Measurements from ENCODE around the gene DPF3. TPM values are rescaled to one million over a fixed set of nuclear protein-coding genes. Genes with fewer than 3 reads are reported as not detected.

DPF3 gene
- total RNA-seq, 4 donors from 2014 or later: under 0.01 to 2.7 (median 0.61) TPM; not detected in 1

GRCh38 chr14:72826039-72826438, 67.9 kb downstream of the DPF3 start:
- TF ChIP-seq CTCF (IDR thresholded peaks at IDR 0.05): no peak
- TF ChIP-seq POLR2A (IDR thresholded peaks at IDR 0.05): no peak
- Histone ChIP-seq H3K4me3 (no peak overlapping the region), H3K36me3 (no peaks in the 10 kb centered on the region), H3K4me1 (no peaks in the 10 kb centered on the region), H3K27me3 (no peaks in the 10 kb centered on the region), H3K9me3 (no peaks in the 10 kb centered on the region), H3K27ac (no peak overlapping the region)
- 76 to 85% methylated on average over 4 of the region's 4 CpGs for WGBS, 2 donors
- DNase-seq: no peak
- intact Hi-C loops (cut with DNase I): no loop called here

GRCh38 chr14:72825486-72825885, 68.4 kb downstream of the DPF3 start:
- 94 to 100% methylated on average over 2 of the region's 2 CpGs for WGBS, 2 donors
- no peak for TF ChIP-seq POLR2A (IDR thresholded peaks at IDR 0.05)
- TF ChIP-seq CTCF (IDR thresholded peaks at IDR 0.05): no peak
- H3K36me3 ChIP-seq: no peaks in the 10 kb centered on the region
- no peaks in the 10 kb centered on the region for H3K4me1 ChIP-seq
- intact Hi-C loops (cut with DNase I): no loop called here
- H3K4me3 ChIP-seq: no peak overlapping the region
- H3K9me3 ChIP-seq: no peaks in the 10 kb centered on the region
- no peak overlapping the region for H3K27ac ChIP-seq
- no peaks in the 10 kb centered on the region for H3K27me3 ChIP-seq
- no peak for DNase-seq

- no peak overlapping the region for H3K27ac ChIP-seq
- no peak overlapping the region for H3K4me3 ChIP-seq
- no peaks in the 10 kb centered on the region for H3K27me3 ChIP-seq
- no peaks in the 10 kb centered on the region for H3K4me1 ChIP-seq
- 45 to 72% methylated on average over 2 of the region's 2 CpGs for WGBS, 2 donors
- no peaks in the 10 kb centered on the region for H3K36me3 ChIP-seq
- intact Hi-C loops (cut with DNase I): no loop called here
- no peak for TF ChIP-seq CTCF (IDR thresholded peaks at IDR 0.05)
- no peak for DNase-seq
- H3K9me3 ChIP-seq: peaks cover 0 to 7% (median 0%) of the 10 kb centered on the region in 3 donors
Measured at GRCh38 chr14:72824051-72824450, 69.8 kb downstream of the DPF3 start.

GRCh38 chr14:72822946-72823611, 70.8 kb downstream of the DPF3 start:
- H3K4me1 ChIP-seq: no peaks in the 10 kb centered on the region
- no peak for DNase-seq
- WGBS, 2 donors: 87 to 93% methylated on average over 14 of the region's 14 CpGs
- peaks cover 0 to 10% (median 0%) of the 10 kb centered on the region in 3 donors for H3K9me3 ChIP-seq
- no peaks in the 10 kb centered on the region for H3K36me3 ChIP-seq
- TF ChIP-seq CTCF (IDR thresholded peaks at IDR 0.05): no peak
- no peak for TF ChIP-seq POLR2A (IDR thresholded peaks at IDR 0.05)
- intact Hi-C loops (cut with DNase I): no loop called here
- no peak overlapping the region for H3K4me3 ChIP-seq
- H3K27me3 ChIP-seq: no peaks in the 10 kb centered on the region
- no peak overlapping the region for H3K27ac ChIP-seq

- WGBS, 2 donors: 58 to 84% methylated on average over 3 of the region's 3 CpGs
- H3K36me3 ChIP-seq: no peaks in the 10 kb centered on the region
- DNase-seq: no peak
- intact Hi-C loops (cut with DNase I): no loop called here
- no peak overlapping the region for H3K27ac ChIP-seq
- H3K4me1 ChIP-seq: no peaks in the 10 kb centered on the region
- no peak overlapping the region for H3K4me3 ChIP-seq
- H3K9me3 ChIP-seq: peaks cover 0 to 10% (median 0%) of the 10 kb centered on the region in 3 donors
- TF ChIP-seq POLR2A (IDR thresholded peaks at IDR 0.05) (no peak), CTCF (IDR thresholded peaks at IDR 0.05) (no peak)
- H3K27me3 ChIP-seq: no peaks in the 10 kb centered on the region
Measured at GRCh38 chr14:72818998-72819397, 74.9 kb downstream of the DPF3 start.

All from esophagus squamous epithelium (tissue), 5 donors.